ENCODE results near the gene ZC3H6.

Gene ZC3H6

DNA sequence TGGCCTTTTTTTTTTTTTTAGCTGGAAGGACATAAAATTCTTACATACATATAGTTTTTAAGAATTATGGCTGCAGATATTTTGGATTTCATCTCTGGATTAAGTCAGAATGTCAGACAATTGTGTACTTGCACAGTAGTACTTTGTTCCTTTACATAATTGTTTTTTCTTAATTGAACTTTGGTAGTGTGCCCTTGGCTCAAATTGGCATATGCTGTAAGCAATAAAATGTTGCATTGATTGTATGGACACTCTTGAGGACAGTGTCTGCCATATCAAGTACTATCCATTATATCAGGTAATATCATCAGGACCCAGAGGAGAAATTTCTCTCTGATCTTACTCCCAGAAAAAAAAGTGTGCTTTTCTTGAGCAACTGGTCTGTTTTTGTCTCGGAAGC lies 15.3 kb downstream of the ZC3H6 start:
- H3K27me3 ChIP-seq (ENCODE audit: insufficient read depth, poor library complexity, severe bottlenecking), result no peaks in the 10 kb centered on the region
- no peak overlapping the region for H3K4me3 ChIP-seq (replicated peaks; ENCODE audit: insufficient read depth, low read length)
- H3K27ac ChIP-seq (replicated peaks), result no peak overlapping the region
- no peak for TF ChIP-seq SPI1 (IDR thresholded peaks at IDR 0.05; ENCODE audit: borderline replicate concordance, low read depth)
- DNase-seq (ENCODE audit: low read depth in 1 of 2, low spot score in 1 of 2), result no peak

- DNase-seq (ENCODE audit: low read depth in 1 of 2, low spot score in 1 of 2), result no peak
- no peak overlapping the region for H3K27ac ChIP-seq (replicated peaks)
- no peak overlapping the region for H3K4me3 ChIP-seq (replicated peaks; ENCODE audit: insufficient read depth, low read length)
- H3K27me3 ChIP-seq (ENCODE audit: insufficient read depth, poor library complexity, severe bottlenecking), result no peaks in the 10 kb centered on the region
- TF ChIP-seq REST (IDR thresholded peaks at IDR 0.05; ENCODE audit: insufficient replicate concordance, low read depth) (no peak), POLR2AphosphoS5 (IDR thresholded peaks at IDR 0.05; ENCODE audit: low read depth) (no peak), GABPA (IDR thresholded peaks at IDR 0.05; ENCODE audit: low read depth) (no peak), SPI1 (IDR thresholded peaks at IDR 0.05; ENCODE audit: borderline replicate concordance, low read depth) (no peak), CTCF (IDR thresholded peaks at IDR 0.05; ENCODE audit: insufficient read depth, low read length) (no peak)
Observed at GRCh38 chr2:112293636-112294401, 18.4 kb downstream of the ZC3H6 start.

GRCh38 chr2:112295407-112296078 lies 20.1 kb downstream of the ZC3H6 start:
- TF ChIP-seq REST (IDR thresholded peaks at IDR 0.05; ENCODE audit: insufficient replicate concordance, low read depth) (no peak), SPI1 (IDR thresholded peaks at IDR 0.05; ENCODE audit: borderline replicate concordance, low read depth) (no peak), GABPA (IDR thresholded peaks at IDR 0.05; ENCODE audit: low read depth) (no peak), POLR2AphosphoS5 (IDR thresholded peaks at IDR 0.05; ENCODE audit: low read depth) (no peak), CTCF (IDR thresholded peaks at IDR 0.05; ENCODE audit: insufficient read depth, low read length) (no peak)
- no peak for DNase-seq (ENCODE audit: low read depth in 1 of 2, low spot score in 1 of 2)
- Histone ChIP-seq H3K27me3 (ENCODE audit: insufficient read depth, poor library complexity, severe bottlenecking) (no peaks in the 10 kb centered on the region), H3K4me3 (replicated peaks; ENCODE audit: insufficient read depth, low read length) (no peak overlapping the region), H3K27ac (replicated peaks) (no peak overlapping the region)

GRCh38 chr2:112296407-112296806 lies 21.0 kb downstream of the ZC3H6 start:
- H3K27ac ChIP-seq (replicated peaks), result no peak overlapping the region
- no peak overlapping the region for H3K4me3 ChIP-seq (replicated peaks; ENCODE audit: insufficient read depth, low read length)
- no peak for DNase-seq (ENCODE audit: low read depth in 1 of 2, low spot score in 1 of 2)
- TF ChIP-seq POLR2AphosphoS5 (IDR thresholded peaks at IDR 0.05; ENCODE audit: low read depth) (no peak), SPI1 (IDR thresholded peaks at IDR 0.05; ENCODE audit: borderline replicate concordance, low read depth) (no peak), CTCF (IDR thresholded peaks at IDR 0.05; ENCODE audit: insufficient read depth, low read length) (no peak), REST (IDR thresholded peaks at IDR 0.05; ENCODE audit: insufficient replicate concordance, low read depth) (no peak), GABPA (IDR thresholded peaks at IDR 0.05; ENCODE audit: low read depth) (no peak)
- no peaks in the 10 kb centered on the region for H3K27me3 ChIP-seq (ENCODE audit: insufficient read depth, poor library complexity, severe bottlenecking)
